SH-SY5Y (cell line): ENCODE measurements around the gene LINC00237.

Experiments
- GATA2 ChIP-seq: IDR thresholded peaks from 2 replicates; pipeline ENCODE4 v1.6.1; 2011; ENCODE audit warnings: mild to moderate bottlenecking, low read depth, low read length
- GATA3 ChIP-seq: IDR thresholded peaks from 2 replicates; pipeline ENCODE4 v1.6.1; 2011; ENCODE audit warnings: low read depth, mild to moderate bottlenecking, low read length, moderate library complexity

Gene LINC00237

DNA sequence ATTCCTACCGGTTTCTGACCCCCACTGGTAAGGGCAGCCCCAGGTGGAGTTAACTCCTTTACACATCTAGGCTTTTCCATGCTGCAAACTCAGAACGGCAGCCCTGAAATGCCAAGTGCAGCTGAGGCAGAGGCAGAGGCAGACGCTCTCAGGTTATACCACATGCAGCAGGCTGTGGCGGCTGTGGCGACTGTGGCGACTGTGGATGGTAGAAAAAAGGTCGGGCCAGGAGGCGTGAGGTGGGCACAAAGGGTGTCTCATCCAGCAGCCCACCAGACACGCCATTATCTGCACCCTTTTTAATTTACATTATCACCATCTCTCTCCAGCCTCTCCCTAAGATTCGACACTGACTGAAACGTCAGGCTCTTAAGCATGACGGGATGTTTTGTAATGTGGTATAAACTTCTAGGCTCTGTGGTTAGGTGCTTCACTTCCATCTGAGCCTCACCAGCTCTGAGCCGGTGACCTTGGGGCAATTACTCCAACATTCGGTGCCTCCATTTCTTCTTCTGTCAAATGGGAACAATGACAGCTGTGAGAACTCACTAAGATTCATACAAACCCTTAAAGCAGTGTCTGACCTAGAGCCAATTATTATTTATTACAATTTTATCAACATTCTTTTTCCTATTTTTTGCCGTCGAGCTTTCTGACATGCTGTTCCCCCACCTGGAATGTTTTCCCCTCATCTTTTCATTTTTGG, 27.9 kb upstream of the LINC00237 start:
- no peak for TF ChIP-seq GATA2
- TF ChIP-seq GATA3: no peak

DNA sequence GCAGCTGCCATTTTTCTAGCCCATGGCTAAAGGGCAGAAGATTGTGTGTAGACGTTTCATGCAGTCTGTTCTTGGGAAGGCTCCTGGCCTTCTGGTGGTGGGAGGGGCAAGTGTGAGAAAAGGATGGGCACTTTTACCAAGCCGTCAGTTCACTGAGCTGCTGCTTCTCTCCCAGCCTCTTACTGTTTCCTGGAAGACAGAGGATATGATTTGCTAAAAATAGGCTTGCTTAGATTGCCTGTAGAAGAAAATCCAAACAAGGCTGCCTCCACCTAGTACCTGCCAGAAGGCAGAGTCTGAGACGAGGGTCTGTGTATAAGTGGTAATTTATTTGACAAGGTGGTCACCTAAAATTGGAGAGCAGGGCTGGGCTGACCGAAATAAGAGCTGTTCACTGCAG, 27.2 kb upstream of the LINC00237 start:
- TF ChIP-seq GATA2 (no peak), GATA3 (no peak)

DNA sequence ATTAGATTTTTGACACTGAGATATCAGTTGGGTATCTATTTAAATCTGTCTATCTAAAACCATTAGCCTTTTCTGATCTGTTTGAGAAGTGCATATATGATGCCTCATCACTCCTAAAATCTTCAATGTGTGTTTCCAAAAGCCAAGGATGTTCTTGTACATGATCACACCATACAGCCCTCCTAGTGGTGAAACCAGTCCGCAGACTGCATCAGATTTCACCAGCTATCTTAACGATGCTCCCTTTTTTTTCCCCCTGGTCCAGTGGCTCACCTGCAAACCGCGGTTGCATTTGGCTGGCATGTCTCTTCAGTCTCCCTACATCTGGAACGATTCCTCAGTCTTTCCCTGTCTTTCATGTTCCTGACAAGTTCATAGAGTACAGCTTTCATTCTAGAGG, 23.7 kb upstream of the LINC00237 start:
- TF ChIP-seq GATA2 (no peak), GATA3 (no peak)

DNA sequence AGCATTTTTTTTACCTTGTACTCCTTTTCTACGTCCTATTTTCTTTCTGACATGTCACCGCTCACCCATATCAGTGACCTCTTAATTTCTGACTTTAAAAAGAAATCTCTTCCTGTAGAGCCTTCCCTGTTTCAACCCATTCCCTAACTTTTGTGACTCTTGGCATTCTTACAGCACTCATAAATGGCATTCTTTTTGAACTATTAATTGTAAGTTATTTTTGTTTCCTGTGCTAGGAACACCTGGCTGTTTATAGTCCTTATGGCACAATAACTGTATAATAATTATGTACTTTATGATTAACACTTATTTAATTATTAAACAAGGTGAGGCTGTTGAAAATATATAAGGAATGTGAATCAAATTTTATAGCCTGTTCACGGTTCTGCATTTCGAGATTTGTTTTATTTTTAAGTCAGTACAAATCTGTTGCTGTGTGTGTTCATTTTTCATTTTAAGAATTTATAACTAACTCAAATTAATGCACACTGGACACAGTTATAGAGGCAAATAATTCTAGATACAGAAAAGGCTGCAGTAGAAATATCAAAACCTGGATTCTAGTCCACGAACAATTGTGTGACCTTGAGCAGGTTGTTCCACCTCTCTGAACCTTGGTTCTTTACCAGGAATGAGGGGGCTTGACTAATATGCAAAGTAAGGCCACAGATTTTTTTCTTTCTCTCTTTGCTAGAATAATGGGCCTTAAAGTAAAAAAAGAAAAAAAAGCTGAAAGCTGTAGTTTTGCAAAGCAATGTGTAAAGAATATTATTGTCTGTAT, 21.2 kb upstream of the LINC00237 start:
- no peak for TF ChIP-seq GATA2
- TF ChIP-seq GATA3: no peak

DNA sequence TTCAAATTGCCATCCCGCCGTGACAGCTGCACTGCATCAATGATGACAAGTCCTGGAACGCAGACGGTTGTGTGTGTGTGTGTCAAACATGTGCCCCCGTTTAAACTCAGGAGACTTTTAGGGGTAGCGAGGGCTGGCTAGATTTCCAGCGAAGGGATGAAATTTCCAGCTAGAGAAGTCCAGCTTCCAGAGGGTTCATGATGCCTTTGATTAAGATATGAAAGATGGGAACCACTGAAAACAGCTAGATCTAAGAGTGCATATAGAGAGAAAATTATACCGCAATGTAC, 20.4 kb upstream of the LINC00237 start:
- no peak for TF ChIP-seq GATA3
- no peak for TF ChIP-seq GATA2

DNA sequence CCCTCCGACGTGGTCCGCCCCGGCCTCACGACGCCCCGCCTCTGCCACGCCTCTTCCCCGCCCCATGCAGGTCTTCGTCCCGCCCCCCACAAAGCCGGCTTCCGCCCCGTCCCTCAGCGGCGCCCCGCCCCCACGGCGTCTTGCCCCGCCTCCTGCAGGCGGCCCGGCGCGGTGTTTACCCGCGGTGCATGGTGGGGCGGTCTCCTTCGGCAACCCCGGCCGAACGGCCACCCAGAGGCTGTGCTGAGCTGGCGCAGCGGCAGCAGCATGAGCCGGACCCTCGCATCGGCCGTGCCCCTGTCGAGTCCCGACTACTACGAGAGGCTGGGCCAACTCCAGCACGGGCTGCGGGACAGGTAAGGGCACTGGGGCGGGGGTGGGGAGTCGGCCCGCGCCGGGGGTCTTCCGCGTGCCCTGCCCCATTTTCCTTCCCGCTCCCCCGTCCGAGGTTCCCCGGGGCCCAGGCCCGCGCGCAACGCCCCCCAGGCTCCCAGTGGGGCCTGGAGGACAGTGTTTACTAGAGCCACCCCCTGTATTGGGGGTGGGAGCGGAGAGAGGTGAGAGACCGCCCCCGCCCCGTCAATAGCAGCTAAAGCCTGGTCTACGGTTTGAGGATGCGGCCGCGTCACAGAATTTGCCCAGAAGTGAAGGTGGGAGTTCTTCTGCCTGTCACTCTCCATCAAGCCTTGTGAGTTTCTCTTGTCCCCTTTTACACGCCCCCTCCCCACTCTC, 19.9 kb upstream of the LINC00237 start, which contains the start of gene KIZ:
TSS of gene KIZ (plus strand) at position 234 of the 732 bp plus-strand sequence. CDS start at position 268, 34 bp downstream.
- no peak for TF ChIP-seq GATA2
- TF ChIP-seq GATA3: no peak

DNA sequence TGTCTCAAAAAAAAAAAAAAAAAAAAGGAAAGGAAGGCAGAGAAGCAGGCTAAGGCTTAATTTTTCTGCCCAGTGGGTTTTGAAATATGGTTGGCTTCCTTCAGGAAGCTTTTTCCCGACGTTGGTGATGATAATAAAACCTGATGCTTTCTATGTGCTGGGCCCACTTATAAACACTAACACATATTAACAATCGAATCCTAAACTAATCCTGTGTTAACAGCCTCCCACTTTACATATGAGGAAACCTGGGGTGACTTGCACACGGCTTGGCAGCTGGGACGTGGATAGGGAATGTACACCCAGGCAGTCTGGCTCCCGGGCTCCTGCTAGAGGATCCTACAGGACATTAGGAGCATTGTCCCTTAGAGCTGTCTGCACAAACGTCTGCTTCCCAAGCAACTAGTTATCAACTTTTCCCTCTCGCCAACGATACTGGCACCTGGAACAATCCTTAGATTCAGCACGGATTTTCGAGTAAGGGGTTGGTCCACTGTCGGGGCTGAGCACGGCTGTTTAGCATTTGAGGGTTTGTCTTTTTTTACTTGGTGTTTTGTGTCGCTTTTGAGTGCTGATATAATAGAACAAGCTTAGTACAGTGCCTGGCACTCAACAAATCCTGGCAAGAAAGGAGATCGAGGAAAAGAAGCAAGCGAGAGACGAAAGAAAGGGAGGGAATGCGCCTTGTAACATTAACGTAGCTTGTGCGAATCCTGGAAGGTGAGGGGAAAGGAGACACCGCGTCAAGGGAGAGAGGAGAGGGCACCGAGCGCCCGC, 19.1 kb upstream of the LINC00237 start:
- no peak for TF ChIP-seq GATA3
- TF ChIP-seq GATA2: no peak

DNA sequence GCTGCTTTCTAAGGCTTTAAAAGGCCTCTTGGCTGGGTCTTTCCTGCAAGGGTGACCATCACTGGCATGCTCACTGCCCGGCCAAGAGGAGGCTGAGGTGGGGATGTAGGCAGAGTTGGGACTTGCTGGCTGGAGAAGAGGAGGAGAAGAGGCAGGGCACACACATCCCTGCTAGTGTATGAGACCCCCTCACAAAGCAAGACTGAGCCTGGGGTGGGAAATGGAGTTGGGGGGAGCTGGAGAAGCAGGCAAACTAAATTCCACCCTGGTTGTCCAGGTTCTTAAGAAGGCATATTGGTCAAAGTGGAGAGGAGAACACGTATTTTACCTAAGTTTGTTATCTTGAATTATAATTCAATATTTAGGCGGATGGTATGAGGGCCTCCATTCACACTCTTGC, 18.0 kb upstream of the LINC00237 start:
- TF ChIP-seq GATA2: no peak
- no peak for TF ChIP-seq GATA3

DNA sequence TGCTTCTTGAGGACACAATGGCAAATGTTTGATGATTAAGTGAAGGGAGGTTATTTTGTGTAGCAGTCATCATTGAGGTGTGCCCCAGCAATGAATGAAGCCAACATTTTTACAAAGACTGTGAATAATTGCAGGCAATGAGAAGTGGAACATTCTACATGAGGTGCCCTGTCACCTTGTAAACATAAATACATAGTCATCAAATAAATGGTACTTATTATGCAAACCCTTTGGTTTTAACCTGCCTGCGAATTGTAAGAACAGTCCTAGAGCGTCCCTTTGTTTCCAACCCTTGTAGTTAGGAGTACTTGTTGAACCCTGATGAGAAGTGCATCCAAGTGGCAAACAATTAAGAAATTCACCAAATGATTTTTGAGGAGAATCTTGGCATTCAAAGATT, 12.6 kb upstream of the LINC00237 start:
- TF ChIP-seq GATA2: no peak
- no peak for TF ChIP-seq GATA3

DNA sequence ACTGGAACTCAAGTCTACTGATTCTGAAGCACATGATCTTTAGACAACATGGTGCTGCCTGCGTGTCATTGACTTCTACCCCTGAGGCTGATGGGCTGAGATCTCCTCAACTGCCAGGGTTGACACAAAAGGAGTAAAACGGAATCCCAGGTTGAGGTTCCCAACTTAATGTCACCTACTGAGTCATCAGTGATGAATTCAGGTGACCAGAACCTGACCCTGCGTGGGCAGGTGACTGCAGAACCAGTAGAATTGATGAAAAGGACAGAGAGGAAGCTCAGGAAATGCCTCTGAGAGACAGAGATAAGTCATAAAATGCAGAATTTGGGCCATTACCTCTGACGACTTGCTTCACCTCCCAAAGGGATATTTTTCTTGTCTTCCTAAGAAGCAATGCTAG, 12.0 kb upstream of the LINC00237 start:
- TF ChIP-seq GATA3 (no peak), GATA2 (no peak)

DNA sequence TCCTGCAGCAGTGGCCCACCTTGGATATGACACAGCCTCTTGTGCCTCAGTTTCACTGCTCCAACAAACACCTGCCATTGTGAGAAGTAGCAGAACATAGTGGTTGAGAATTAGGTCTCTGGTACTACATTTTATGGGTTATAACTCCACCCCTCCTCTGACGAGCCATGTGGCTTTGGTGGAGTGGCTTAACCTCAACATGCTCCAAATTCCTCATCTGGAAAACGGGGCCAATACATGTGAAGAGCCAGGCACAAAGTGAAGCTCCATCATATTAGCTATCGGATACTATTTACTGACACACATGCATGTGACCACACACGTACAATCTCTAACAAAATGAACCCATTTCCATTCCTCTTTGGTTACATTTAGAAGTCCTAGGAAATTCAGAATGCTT, 11.4 kb upstream of the LINC00237 start:
- no peak for TF ChIP-seq GATA2
- TF ChIP-seq GATA3: no peak

DNA sequence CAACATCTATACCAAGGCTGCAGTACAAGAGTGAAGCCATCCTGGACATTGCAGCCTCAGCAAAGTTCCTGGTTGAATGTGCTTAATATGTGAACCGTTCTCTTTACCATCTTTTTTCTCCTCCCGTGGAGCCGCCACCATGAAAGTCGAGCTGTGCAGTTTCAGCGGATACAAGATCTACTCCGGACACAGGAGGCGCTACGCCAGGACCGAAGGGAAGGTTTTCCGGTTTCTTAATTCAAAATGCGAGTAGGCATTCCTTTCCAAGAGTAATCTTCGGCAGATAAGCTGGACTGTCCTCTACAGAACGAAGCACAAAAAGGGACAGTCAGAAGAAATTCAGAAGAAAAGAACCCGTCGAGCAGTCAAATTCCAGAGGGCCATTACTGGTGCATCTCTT, 8.4 kb upstream of the LINC00237 start:
- TF ChIP-seq GATA3 (no peak), GATA2 (no peak)

DNA sequence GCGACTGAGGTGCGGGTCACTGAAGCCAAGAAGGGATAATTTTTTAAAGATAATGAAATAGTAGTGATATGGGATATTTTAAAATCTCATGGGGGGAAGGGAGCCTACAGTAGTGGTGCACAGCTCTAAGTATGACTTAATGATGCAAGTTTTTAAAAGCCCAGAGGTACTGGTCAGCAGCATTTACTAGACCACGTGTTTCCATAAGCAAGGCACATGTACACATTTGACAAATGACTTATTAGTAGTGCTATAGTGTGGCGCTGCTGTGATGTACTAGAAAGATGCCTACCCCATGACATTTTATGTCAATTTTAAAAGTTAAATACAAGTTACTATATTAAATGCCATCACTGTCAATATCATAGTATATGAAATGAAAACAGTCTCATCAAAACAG, 7.5 kb upstream of the LINC00237 start:
- TF ChIP-seq GATA2: no peak

DNA sequence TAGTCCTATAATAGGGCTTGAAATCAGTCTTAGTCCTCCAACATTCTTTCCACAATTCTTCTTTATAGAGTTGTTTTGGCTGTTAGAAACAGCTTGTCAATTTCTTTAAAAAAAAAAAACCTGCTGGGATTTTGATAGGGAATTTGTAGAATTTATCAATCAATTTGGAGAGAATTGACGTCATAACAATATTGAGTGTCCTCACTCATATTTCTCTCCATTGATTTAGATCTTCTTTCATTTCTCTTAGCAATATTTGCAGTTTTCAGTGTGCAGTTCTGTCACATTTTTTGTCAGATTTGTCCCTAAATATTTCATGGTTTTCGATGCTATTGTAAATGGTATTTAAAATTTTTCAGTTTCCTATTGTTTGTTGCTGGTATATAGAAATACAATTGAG, 5.3 kb upstream of the LINC00237 start:
- no peak for TF ChIP-seq GATA3
- TF ChIP-seq GATA2: no peak

DNA sequence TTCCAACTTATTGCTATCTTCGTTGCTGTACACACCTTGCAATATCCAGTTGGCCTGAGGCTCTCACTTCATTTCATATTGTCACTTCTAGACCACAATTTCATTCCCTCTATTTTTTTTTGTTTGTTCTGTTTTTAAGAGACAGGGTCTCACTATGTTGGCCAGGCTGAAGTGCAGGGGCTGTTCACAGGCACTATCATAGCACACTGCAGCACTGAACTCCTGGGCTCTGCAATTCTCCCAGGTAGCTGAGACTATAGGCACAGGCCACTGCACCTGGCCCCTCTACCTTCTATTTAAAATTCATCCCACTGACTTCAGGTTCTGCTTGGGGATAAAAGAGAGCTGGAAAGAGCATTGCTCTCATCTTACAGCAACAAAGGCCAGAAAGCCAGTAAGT, 4.7 kb upstream of the LINC00237 start:
- no peak for TF ChIP-seq GATA3
- no peak for TF ChIP-seq GATA2
